Ovary (tissue), 9 donors: ENCODE measurements around the gene GRIN1. TPM values are rescaled to one million over a fixed set of nuclear protein-coding genes. Genes with fewer than 3 reads are reported as not detected.
A peak's percentile ranks its signal among the peaks of the same experiment; 100 is the strongest.

ENCODE experiments used
- DNase-seq, 5 donors: peaks; one replicate each; pipeline ENCODE4 v3.0.0-alpha.2; 2019 to 2020
- H3K27ac ChIP-seq, 2 donors: fragments of 200-600 bp; one replicate each; pipeline versions ENCODE4 v1.5.1 to v1.8.0; 2019 to 2022
- H3K27me3 ChIP-seq: fragments of 200-600 bp; one replicate; pipeline ENCODE4 v1.8.0; 2022
- H3K36me3 ChIP-seq: fragments of 200-600 bp; sonication (generic); one replicate; pipeline ENCODE4 v1.5.1; 2019
- H3K4me1 ChIP-seq: one replicate; pipeline ENCODE4 v1.8.1; 2013; ENCODE audit warnings: mild to moderate bottlenecking, moderate library complexity; ENCODE audit not compliant: insufficient read depth
- H3K4me3 ChIP-seq: fragments of 200-600 bp; sonication (generic); one replicate; pipeline ENCODE4 v1.5.1; 2017
- H3K9me3 ChIP-seq, 2 donors: fragments of 200-600 bp in 1 of 2; sonication (generic) in 1 of 2; one replicate each; pipeline versions ENCODE4 v1.5.1 to v1.8.1; 2013 to 2019; ENCODE audit warnings: mild to moderate bottlenecking in 1 of 2, moderate library complexity in 1 of 2
- EP300 ChIP-seq: sonication (generic); formaldehyde crosslinking; IDR thresholded peaks from one replicate; pipeline ENCODE4 v1.6.1; 2017; ENCODE audit warnings: antibody characterized with exemption
- POLR2A ChIP-seq: fragments of 450-650 bp; IDR thresholded peaks from one replicate; pipeline ENCODE4 v1.6.1; 2017; ENCODE audit warnings: antibody characterized with exemption, mild to moderate bottlenecking, moderate library complexity
- WGBS, 3 donors: extraction: QIAGEN DNeasy Blood & Tissue Kit in 1 of 3; methylation state at CpG; one replicate each; pipeline versions ENCODE4 v1.1.5 to v1.1.7; 2013 to 2017; 5-methylcytosine and 5-hydroxymethylcytosine counted together
- intact Hi-C, 4 donors: fragments of 100-400 bp; cut with DNase I; formaldehyde crosslinking; loops; one replicate each; pipeline versions ENCODE4 v1.11.0 to v1.15.1; 2022 to 2023
- polyA plus RNA-seq, 2 donors: library from polyadenylated mRNA; stranded (reverse); fragments of 200-250 nt in 1 of 2; fragments of 350-450 nt in 1 of 2; fragmentation: Illumina TruSeq in 1 of 2; extraction: RNeasy Lipid Tissue Mini Kit (QIAGEN cat#74804) in 1 of 2; gene quantifications; one replicate each; pipeline ENCODE4 v1.2.3, GENCODE V29; 2013 to 2014
- total RNA-seq, 7 donors: library from RNA; depleted of rRNA in 2 of 7; stranded (reverse); fragments of >200 nt in 2 of 7; fragmentation: NEBNext Ultra II Directional in 3 of 7; extraction: Animal tissue kit (Norgen Biotek cat#: 25700) in 3 of 7; gene quantifications; one replicate each; pipeline versions ENCODE4 v1.1.0 to v1.2.4, GENCODE V29; 2016 to 2023
- TF ChIP-seq, protein P1 (sequence below), 3 donors: fragments of 450-650 bp in 2 of 3; fragments of 200-600 bp in 1 of 3; IDR thresholded peaks; one replicate each; pipeline versions ENCODE4 v1.5.1 to v1.8.0; 2016 to 2022; ENCODE audit warnings: antibody characterized with exemption in 3 of 3, mild to moderate bottlenecking in 1 of 3
- donor health status: DM: no; HTN: no; CAD: no; lungs with moderate emphysema.
- donor health status: DM: no; HTN: no; CAD: no.
- donor health status: Bipolar disorder and iron deficiency.
- donor health status: DM: yes; HTN: yes; CAD: no.
- donor health status: DM: no; HTN: no; CAD: no.
- donor health status: DM: yes; HTN: yes; CAD: no.

Gene GRIN1
- total and polyA plus RNA-seq, 9 donors, result 0.15 TPM; not detected in 8

DNA sequence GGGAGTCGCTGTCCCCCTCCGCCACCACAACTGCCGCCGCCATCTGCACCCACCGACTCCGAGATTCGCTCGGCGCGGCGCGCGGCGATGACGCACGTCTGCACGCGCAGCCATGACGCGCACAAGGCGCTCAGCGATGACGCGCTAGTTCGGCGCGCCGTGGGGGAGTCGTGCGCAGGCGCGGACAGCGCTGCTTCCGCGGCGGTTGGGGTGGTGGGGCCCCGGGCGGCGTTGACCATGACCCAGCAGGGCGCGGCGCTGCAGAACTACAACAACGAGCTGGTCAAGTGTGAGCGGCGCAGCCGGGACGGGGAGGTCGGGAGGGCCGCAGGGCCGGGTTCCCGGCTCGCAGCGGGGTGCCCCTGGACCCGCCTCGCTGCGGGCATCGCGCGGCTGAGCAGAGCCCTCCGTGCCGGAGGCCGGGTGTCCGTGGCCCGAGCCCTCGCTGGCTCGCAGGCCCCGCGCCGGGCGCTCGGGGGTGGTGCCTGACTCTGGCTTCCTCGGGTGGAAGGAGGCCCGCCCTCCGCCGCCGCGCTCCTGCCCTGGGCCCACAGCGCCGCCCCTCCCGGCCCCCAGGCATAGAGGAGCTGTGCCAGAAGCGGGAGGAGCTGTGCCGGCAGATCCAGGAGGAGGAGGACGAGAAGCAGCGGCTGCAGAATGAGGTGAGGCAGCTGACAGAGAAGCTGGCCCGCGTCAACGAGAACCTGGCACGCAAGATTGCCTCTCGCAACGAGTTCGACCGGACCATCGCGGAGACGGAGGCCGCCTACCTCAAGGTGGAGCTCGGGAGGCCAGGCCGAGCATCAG lies 49.7 kb downstream of the GRIN1 start, which contains the start of the genes ANAPC2 and SSNA1:
TSS of gene ANAPC2 (minus strand) at position 71 of the 807 bp plus-strand sequence. CDS start at position 43, 28 bp downstream.
TSS of gene SSNA1 (plus strand) at position 187 of the 807 bp plus-strand sequence. CDS start at position 238, 51 bp downstream.
- peak within 1 kb of the TSS; percentile 98 for H3K4me3 ChIP-seq
- peak; percentile 92 to 97 (median 96) for DNase-seq
- WGBS, 3 donors, result 0% methylated on average over 81 to 98 of the region's 98 CpGs
- H3K27ac ChIP-seq, result peak within 1 kb of the TSS; percentile 88 to 93
- peaks cover 19% of the 10 kb centered on the region for H3K4me1 ChIP-seq
- H3K27me3 ChIP-seq, result no peaks in the 10 kb centered on the region
- TF ChIP-seq, protein P1, sequence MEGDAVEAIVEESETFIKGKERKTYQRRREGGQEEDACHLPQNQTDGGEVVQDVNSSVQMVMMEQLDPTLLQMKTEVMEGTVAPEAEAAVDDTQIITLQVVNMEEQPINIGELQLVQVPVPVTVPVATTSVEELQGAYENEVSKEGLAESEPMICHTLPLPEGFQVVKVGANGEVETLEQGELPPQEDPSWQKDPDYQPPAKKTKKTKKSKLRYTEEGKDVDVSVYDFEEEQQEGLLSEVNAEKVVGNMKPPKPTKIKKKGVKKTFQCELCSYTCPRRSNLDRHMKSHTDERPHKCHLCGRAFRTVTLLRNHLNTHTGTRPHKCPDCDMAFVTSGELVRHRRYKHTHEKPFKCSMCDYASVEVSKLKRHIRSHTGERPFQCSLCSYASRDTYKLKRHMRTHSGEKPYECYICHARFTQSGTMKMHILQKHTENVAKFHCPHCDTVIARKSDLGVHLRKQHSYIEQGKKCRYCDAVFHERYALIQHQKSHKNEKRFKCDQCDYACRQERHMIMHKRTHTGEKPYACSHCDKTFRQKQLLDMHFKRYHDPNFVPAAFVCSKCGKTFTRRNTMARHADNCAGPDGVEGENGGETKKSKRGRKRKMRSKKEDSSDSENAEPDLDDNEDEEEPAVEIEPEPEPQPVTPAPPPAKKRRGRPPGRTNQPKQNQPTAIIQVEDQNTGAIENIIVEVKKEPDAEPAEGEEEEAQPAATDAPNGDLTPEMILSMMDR (IDR thresholded peaks at IDR 0.05), result peak in 2 of 3 donors; percentile 27 to 46
- no peak for TF ChIP-seq EP300
- TF ChIP-seq POLR2A, result peak; percentile 82
- intact Hi-C loops, result no loop called here
- no peaks in the 10 kb centered on the region for H3K36me3 ChIP-seq
- H3K9me3 ChIP-seq, result no peaks in the 10 kb centered on the region

DNA sequence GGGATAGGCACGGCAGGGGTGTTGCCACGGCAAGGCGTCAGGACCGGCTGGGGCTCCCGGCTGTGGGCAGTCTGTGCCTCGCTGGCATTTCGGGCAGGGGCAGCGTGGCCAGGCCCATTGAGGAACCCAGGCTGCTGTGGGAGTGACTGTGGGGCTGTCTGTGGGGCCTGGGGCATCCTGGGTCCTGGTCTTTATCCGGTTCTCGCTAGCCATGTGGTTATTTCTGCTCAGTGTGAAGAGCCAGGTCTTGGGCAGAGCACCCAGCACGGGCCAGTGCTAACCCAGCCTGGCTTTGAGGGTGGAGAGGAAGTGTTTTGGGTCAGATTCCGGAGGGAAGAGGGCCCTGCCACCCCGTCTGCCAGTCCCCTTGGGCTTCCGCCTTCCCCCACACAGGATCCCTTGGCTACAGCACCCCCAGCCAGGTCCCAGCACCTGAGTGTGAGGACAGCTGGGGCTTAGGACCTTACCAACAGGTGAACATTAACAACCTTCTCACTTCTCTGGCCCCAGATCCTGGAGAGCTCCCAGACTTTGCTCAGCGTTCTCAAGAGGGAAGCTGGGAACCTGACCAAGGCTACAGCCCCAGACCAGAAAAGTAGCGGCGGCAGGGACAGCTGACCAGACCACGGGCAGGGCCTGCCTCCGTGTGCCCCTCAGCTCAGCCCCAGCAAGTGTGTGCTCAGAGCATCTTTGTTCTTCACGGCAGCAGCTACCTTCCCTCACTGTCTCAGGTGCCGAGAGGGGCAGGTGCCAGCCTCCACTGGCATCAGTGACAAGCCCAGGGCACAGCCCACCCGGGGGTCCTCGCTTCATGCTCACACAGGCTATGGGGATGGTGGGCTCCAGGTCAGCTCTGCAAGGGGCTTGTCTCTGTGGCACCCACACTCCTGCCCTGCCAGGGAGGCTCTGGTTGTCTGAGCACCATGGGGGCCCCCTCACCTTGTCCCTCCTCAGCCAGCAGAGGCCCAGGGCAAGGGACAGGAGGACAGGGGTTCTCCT lies 50.6 kb downstream of the GRIN1 start:
- H3K27ac ChIP-seq, result peak overlapping the region; percentile 88 to 93
- intact Hi-C loops, result no loop called here
- WGBS, 3 donors, result 23 to 31% (median 29%) methylated on average over 23 of the region's 23 CpGs
- peak overlapping the region; percentile 98 for H3K4me3 ChIP-seq
- TF ChIP-seq, protein P1 (IDR thresholded peaks at IDR 0.05), result no peak
- TF ChIP-seq EP300 (no peak), POLR2A (no peak)
- peaks cover 19% of the 10 kb centered on the region for H3K4me1 ChIP-seq
- no peaks in the 10 kb centered on the region for H3K27me3 ChIP-seq
- H3K36me3 ChIP-seq, result no peaks in the 10 kb centered on the region
- H3K9me3 ChIP-seq, result no peaks in the 10 kb centered on the region
- no peak for DNase-seq

DNA sequence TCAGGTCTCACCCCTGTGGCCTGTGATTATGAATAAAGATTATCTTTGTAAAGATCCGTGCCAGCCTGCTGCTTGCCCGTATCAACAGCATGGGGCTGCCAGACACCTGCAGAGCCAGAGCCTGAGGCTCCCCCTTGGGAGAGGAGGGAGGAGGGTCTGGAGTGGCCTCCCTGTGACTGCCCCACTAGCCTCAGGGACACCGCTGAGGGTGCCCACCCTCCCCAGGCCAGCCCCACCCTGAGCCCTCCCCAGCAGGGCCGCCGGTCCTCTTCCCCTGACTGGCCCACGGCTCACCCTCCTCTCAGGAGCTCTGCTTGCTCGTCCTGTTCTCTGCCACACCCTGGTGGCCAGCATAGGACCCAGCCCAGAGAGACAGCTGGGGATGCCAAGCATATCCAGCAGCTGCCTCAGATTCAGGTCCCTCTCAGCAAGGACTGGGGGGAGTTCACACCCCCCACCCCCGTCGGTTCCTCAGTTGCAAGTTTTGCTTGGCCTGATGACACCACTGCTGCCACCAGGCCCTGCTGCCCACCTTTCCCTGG lies 51.4 kb downstream of the GRIN1 start:
- H3K27ac ChIP-seq, result no peak overlapping the region
- no peaks in the 10 kb centered on the region for H3K27me3 ChIP-seq
- intact Hi-C loops, result no loop called here
- no peak overlapping the region for H3K4me3 ChIP-seq
- no peaks in the 10 kb centered on the region for H3K9me3 ChIP-seq
- TF ChIP-seq, protein P1 (IDR thresholded peaks at IDR 0.05), result no peak
- no peak for TF ChIP-seq EP300
- no peak for TF ChIP-seq POLR2A
- H3K36me3 ChIP-seq, result no peaks in the 10 kb centered on the region
- WGBS, 3 donors, result 64 to 75% (median 70%) methylated on average over 8 to 9 of the region's 9 CpGs
- H3K4me1 ChIP-seq, result peaks cover 19% of the 10 kb centered on the region
- DNase-seq, result no peak

DNA sequence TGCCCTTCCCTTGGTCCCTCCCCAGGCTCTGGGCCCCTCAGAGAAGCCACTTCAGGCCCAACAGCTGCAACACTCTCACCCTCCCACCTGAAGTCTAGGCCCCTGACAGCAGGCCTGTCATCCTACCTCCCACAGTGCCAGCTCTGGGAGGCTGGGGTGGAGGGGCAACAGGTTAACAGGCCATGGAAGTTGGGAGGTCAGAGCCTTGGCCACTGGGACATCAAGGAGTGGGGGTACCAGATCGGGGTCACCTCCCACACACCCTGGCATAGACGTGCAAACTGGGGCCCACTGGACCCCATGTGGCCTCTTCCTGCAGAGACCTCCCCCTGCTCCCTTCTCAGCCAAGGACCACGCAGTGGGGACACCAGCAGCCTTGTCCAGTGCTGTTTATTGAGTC lies 52.3 kb downstream of the GRIN1 start:
- Histone ChIP-seq H3K9me3 (no peaks in the 10 kb centered on the region), H3K4me3 (no peak overlapping the region), H3K4me1 (peaks cover 19% of the 10 kb centered on the region), H3K27ac (no peak overlapping the region), H3K36me3 (no peaks in the 10 kb centered on the region), H3K27me3 (no peaks in the 10 kb centered on the region)
- TF ChIP-seq EP300 (no peak), POLR2A (no peak)
- TF ChIP-seq, protein P1 (IDR thresholded peaks at IDR 0.05), result no peak
- intact Hi-C loops, result no loop called here
- WGBS, 3 donors, result 31 to 55% (median 52%) methylated on average over 3 of the region's 3 CpGs
- no peak for DNase-seq
